HCT116 (cell line): Measurements from ENCODE around the gene HSPA4. TPM values are rescaled to one million over a fixed set of nuclear protein-coding genes. Genes with fewer than 3 reads are reported as not detected.

Experiments used
- ATAC-seq: fragments of 200-7000 bp; cut with Tn5 transposase; 2 replicates; pipeline ENCODE4 v1.9.1; 2020; ENCODE audit warnings: mild to moderate bottlenecking, moderate library complexity
- BruUV-seq: library from RNA; stranded (reverse); fragments of 400-500 nt; replicated peaks from 2 replicates; lab custom pipeline; 2021; lab: Mats Ljungman, UMichigan
- CTCF ChIA-PET: fragments of 300-600 bp; sonication (Branson Sonifier 250); formaldehyde crosslinking; loops from one replicate; lab custom pipeline; 2021; ENCODE audit warnings: antibody characterized with exemption; lab: Charles Lee
- POLR2A ChIA-PET: fragments of 300-600, 350-600 bp; sonication (Branson Sonifier 250); formaldehyde crosslinking; loops from one replicate; lab custom pipeline; 2021; ENCODE audit warnings: antibody characterized with exemption; lab: Charles Lee
- RAD21 ChIA-PET, 2 experiments: fragments of 300-600 bp; sonication (Branson Sonifier 250); formaldehyde crosslinking; loops; one replicate each; lab custom pipeline; 2023; ENCODE audit warnings: low total read pairs in 2 of 2; ENCODE audit not compliant: uncharacterized antibody in 2 of 2, unreplicated experiment in 2 of 2, low non-redundant PET in 1 of 2; lab: Charles Lee
- DNase-seq: peaks from one replicate; pipeline ENCODE4 v3.0.0-alpha.2; 2010; ENCODE audit warnings: low read depth, low spot score
- H2AFZ ChIP-seq: fragments of 200-600 bp; shearing (Covaris generic), sonication (generic); 2 replicates; pipeline ENCODE4 v1.6.1; 2017; ENCODE audit warnings: low read depth, mixed run types, mixed read lengths, antibody characterized with exemption, low read length; ENCODE audit not compliant: poor library complexity, severe bottlenecking
- H3K27ac ChIP-seq: 2 replicates; pipeline ENCODE4 v1.5.1; 2012; ENCODE audit warnings: low read depth, low read length
- H3K27me3 ChIP-seq: fragments of 200-600 bp; sonication (generic); 2 replicates; pipeline ENCODE4 v1.6.1; 2016; ENCODE audit warnings: mixed run types, low read length, mixed read lengths; ENCODE audit not compliant: insufficient read depth
- H3K36me3 ChIP-seq, 2 experiments: fragments of 200-500 bp in 1 of 2; fragments of 200-600 bp in 1 of 2; sonication (Bioruptor generic) in 1 of 2; sonication (generic) in 1 of 2; 2 replicates each; pipeline versions ENCODE4 v1.5.1 to v1.6.1; 2014 to 2016; ENCODE audit warnings: low read length in 2 of 2, inconsistent platforms in 1 of 2, mixed read lengths in 1 of 2, mixed run types in 1 of 2; ENCODE audit not compliant: insufficient read depth in 2 of 2, control insufficient read depth in 1 of 2
- H3K4me1 ChIP-seq, 2 experiments: fragments of 200-600 bp in 1 of 2; sonication (generic) in 1 of 2; 2 replicates each; pipeline versions ENCODE4 v1.5.1 to v1.6.1; 2012 to 2017; ENCODE audit warnings: low read length in 2 of 2, inconsistent platforms in 1 of 2, mild to moderate bottlenecking in 1 of 2, mixed read lengths in 1 of 2, mixed run types in 1 of 2, moderate library complexity in 1 of 2; ENCODE audit not compliant: insufficient read depth in 2 of 2, control insufficient read depth in 1 of 2
- H3K4me2 ChIP-seq: fragments of 200-600 bp; sonication (generic); 2 replicates; pipeline ENCODE4 v1.6.1; 2017; ENCODE audit warnings: mixed run types, low read length, mixed read lengths
- H3K4me3 ChIP-seq, 2 experiments: fragments of 200-600 bp in 1 of 2; sonication (generic) in 1 of 2; replicated peaks in 1 of 2; 2 replicates each; pipeline ENCODE4 v1.5.1; 2011 to 2016; ENCODE audit warnings: low read length in 2 of 2, control low read depth in 1 of 2, low read depth in 1 of 2, mild to moderate bottlenecking in 1 of 2, mixed read lengths in 1 of 2, mixed run types in 1 of 2
- H3K79me2 ChIP-seq: fragments of 200-600 bp; sonication (generic); 2 replicates; pipeline ENCODE4 v1.6.1; 2017; ENCODE audit warnings: mild to moderate bottlenecking, mixed run types, low read length, moderate library complexity, mixed read lengths; ENCODE audit not compliant: insufficient read depth
- H3K9ac ChIP-seq: fragments of 200-600 bp; sonication (generic); 2 replicates; pipeline ENCODE4 v1.6.1; 2016; ENCODE audit warnings: low read length, mixed read lengths
- H3K9me2 ChIP-seq: fragments of 200-600 bp; sonication (generic), shearing (Covaris generic); 2 replicates; pipeline ENCODE4 v1.6.1; 2017; ENCODE audit warnings: mixed run types, mild to moderate bottlenecking, moderate library complexity; ENCODE audit not compliant: insufficient read depth
- H3K9me3 ChIP-seq, 2 experiments: fragments of 200-500 bp in 1 of 2; fragments of 200-600 bp in 1 of 2; sonication (Bioruptor generic) in 1 of 2; sonication (generic) in 1 of 2; 2 replicates each; pipeline ENCODE4 v1.6.1; 2014 to 2017; ENCODE audit warnings: low read length in 2 of 2, mixed read lengths in 2 of 2, inconsistent platforms in 1 of 2, low read depth in 1 of 2, mild to moderate bottlenecking in 1 of 2, mixed run types in 1 of 2, moderate library complexity in 1 of 2; ENCODE audit not compliant: control insufficient read depth in 1 of 2, insufficient read depth in 1 of 2
- H4K20me1 ChIP-seq: fragments of 200-600 bp; sonication (generic), shearing (Covaris generic); 2 replicates; pipeline ENCODE4 v1.6.1; 2017; ENCODE audit warnings: mixed run types, mild to moderate bottlenecking, moderate library complexity; ENCODE audit not compliant: insufficient read depth
- ATF3 ChIP-seq: IDR thresholded peaks from 2 replicates; pipeline ENCODE4 v1.6.1; 2012
- CBX3 ChIP-seq: IDR thresholded peaks from 2 replicates; pipeline ENCODE4 v1.6.1; 2012; ENCODE audit warnings: low read depth
- CEBPB ChIP-seq: IDR thresholded peaks from 2 replicates; pipeline ENCODE4 v1.6.1; 2012; ENCODE audit warnings: low read depth
- EZH2 ChIP-seq: fragments of 200-600 bp; sonication (generic); IDR thresholded peaks from 2 replicates; pipeline ENCODE4 v1.6.1; 2017; ENCODE audit warnings: antibody characterized with exemption, mixed run types
- EZH2phosphoT487 ChIP-seq: fragments of 200-600 bp; IDR thresholded peaks from 2 replicates; pipeline ENCODE4 v1.6.1; 2018; ENCODE audit warnings: antibody characterized with exemption, borderline replicate concordance
- FOSL1 ChIP-seq: IDR thresholded peaks from 2 replicates; pipeline ENCODE4 v1.6.1; 2012; ENCODE audit warnings: low read depth
- RAD21 ChIP-seq: IDR thresholded peaks from 2 replicates; pipeline ENCODE4 v1.6.1; 2012; ENCODE audit warnings: low read depth, mild to moderate bottlenecking
- TCF7L2 ChIP-seq: IDR thresholded peaks from 2 replicates; pipeline ENCODE4 v1.7.0; 2011; ENCODE audit warnings: borderline replicate concordance, inconsistent platforms; ENCODE audit not compliant: insufficient read depth, insufficient read length; ENCODE audit errors: extremely low read depth
- ZBTB33 ChIP-seq: IDR thresholded peaks from 2 replicates; pipeline ENCODE4 v1.6.1; 2011; ENCODE audit warnings: mild to moderate bottlenecking, low read length, moderate library complexity; ENCODE audit not compliant: insufficient replicate concordance; ENCODE audit errors: extremely low read depth
- intact Hi-C: fragments of 100-400 bp; cut with micrococcal nuclease; formaldehyde crosslinking; loops from 2 replicates; pipeline ENCODE4 v1.10.0; 2022
- total RNA-seq: library from RNA; stranded (reverse); gene quantifications from one replicate; pipeline ENCODE4 v1.2.1, GENCODE V29; 2021; ENCODE audit not compliant: unreplicated experiment

HSPA4 gene
- total RNA-seq, 1 experiment from 2014 or later = 212 TPM

GRCh38 chr5:133150909-133151544 lies 99.2 kb downstream of the HSPA4 start:
- no peak for DNase-seq
- H2AFZ ChIP-seq = no peak overlapping the region
- H3K9ac ChIP-seq = no peak overlapping the region
- H3K79me2 ChIP-seq = no peaks in the 10 kb centered on the region
- no peaks in the 10 kb centered on the region for H4K20me1 ChIP-seq
- H3K27ac ChIP-seq = no peak overlapping the region
- no peaks in the 10 kb centered on the region for H3K36me3 ChIP-seq
- H3K9me2 ChIP-seq = no peaks in the 10 kb centered on the region
- H3K4me3 ChIP-seq = no peak overlapping the region
- no peaks in the 10 kb centered on the region for H3K9me3 ChIP-seq
- H3K4me1 ChIP-seq = no peaks in the 10 kb centered on the region
- H3K4me2 ChIP-seq = no peak overlapping the region
- BruUV-seq = no TSS peak
- CTCF ChIA-PET = no interaction called here
- ATAC-seq = no peak
- intact Hi-C loops = no loop called here
- RAD21 ChIA-PET = no interaction called here
- POLR2A ChIA-PET = no interaction called here
- TF ChIP-seq RAD21 (no peak), ZBTB33 (no peak), TCF7L2 (no peak), EZH2 (no peak), ATF3 (no peak), EZH2phosphoT487 (no peak), CEBPB (no peak), CBX3 (no peak), FOSL1 (no peak)
- TF ChIP-seq, all 23 proteins: peak for 0
- no peaks in the 10 kb centered on the region for H3K27me3 ChIP-seq
